NAMALWA (cell line): ENCODE results near the gene PACS1.

Experiments used
- DNase-seq: peaks from one replicate; pipeline ENCODE4 v3.0.0-alpha.2; 2015; ENCODE audit warnings: low spot score

Gene PACS1

GRCh38 chr11:66184728-66185127 is 114.7 kb downstream of the PACS1 start:
- DNase-seq: no peak

DNA sequence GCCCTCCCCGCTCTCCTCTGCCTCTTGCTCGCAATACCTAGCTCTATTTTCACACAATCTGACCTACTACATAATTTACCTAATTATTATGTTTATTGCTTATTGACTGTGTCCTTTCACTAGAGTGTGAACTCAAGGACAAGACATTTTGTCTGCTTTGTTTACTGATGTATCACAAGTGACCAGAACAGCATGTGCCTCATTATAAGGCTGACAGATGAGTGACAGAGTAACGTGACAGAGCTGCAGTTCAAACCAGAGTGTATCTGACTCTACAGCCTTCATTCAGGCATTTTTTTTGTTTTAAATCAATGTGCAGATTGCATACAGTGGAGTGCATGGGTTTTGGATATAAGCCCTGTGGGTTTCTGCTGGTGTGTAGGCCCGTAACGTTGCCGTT is 116.4 kb downstream of the PACS1 start:
- no peak for DNase-seq

DNA sequence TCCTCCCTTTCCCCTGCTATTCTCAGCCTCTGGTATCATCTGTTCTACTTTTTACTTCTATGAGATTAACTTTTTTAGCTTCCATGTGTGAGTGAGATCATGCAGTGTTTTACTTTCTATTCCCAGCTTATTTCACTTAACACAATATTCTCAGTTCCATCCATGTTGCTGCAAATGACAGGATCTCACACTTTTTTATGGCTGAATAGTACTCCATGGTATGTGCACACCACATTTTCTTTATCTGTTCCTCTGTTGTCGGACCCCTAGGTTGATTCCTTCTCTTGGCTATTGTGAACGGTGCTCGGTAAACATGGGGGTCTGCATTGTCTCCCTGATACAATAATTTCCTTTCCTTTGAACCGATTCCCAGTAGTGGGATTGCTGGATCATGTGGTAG is 117.4 kb downstream of the PACS1 start:
- no peak for DNase-seq

- DNase-seq: no peak
These were observed 118.5 kb downstream of the PACS1 start for GRCh38 chr11:66188580-66188979.

DNA sequence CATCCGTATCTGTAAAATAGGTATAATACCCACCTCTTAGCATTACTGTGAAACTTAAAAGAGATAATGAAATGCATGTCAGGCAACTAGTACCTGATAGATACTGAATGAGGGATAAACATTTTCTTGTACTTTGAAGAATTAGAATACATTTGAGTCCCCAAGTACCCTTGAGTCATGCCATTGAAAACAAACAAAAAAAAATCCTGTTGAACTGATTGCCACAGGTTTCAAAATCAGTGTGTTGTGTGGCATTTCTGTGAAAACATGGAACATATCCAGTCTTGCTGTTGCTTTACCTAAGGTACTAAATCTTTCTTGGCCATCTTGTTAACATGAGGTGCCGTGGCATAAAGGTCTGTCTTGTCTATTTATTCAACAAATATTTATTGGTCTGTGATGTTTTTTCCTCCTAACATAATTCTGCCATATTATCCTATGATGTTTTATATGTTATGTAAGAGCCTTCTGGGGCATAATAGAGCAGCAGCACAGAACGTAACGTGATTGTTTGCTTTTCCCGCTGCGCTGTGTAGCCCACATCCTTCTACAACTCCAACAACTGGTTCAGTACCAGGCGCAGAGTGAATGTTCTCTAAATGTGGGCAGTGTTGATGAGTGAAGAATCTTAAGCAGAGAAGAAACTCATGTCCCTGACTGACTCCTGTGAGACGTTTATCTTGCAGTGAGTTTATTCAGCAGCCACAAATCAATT is 119.1 kb downstream of the PACS1 start:
- DNase-seq: no peak

- no peak for DNase-seq
These were observed 120.7 kb downstream of the PACS1 start for GRCh38 chr11:66190786-66191185.

- DNase-seq: no peak
These were observed 122.2 kb downstream of the PACS1 start for GRCh38 chr11:66192181-66192863.

DNA sequence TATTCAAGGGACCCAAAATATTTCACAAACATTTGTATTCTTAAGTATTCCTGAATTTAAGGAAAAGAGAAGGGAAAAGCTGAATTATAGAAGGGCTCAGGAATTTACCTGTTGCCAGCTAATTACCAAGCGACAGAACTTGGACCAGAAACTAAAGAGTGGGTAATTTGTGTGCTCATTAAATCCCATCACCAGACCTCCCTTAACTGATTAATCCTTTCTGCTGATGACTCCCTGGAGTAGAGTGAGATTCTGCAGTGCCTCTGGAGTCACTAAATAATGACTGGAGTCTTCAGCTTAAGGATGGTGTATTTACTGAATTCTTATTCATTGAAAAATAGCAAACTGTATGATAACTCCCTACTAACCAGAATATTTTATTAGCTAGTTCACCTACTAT is 124.3 kb downstream of the PACS1 start:
- DNase-seq: no peak

DNA sequence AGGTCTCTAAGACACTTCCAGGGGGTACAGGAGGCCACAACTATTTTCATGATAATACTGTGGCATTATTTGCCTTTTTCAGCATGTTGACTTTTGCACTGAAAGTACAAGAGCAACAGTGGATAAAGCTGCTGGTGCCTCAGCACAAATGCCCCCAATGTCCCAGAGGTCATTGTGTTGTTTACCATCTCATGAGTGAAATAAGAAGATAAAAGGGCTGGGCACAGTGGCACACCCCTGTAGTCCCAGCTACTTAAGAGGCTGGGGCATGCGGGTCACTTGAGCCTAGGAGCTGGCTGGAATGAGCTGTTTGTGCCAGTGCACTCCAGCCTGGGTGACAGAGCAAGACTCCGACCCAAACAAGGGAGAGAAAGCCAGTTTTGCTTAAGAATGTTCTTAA is 125.8 kb downstream of the PACS1 start:
- DNase-seq: no peak

DNA sequence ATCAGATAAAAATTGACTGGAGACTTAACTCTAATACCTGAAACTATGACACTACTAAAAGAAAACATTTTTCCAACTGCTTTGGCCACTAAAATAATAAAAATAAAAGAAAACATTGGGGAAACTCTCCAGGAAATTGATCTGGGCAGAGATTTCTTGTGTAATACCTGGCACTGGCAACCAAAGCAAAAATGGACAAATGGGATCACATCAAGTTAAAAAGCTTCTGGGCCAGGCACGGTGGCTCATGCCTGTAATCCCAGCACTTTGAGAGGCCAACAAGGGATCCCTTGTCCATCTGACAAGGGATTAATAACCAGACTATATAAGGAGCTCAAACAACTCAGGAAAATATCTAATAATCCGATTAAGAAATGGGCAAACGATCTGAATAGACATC is 133.8 kb downstream of the PACS1 start:
- DNase-seq: no peak

DNA sequence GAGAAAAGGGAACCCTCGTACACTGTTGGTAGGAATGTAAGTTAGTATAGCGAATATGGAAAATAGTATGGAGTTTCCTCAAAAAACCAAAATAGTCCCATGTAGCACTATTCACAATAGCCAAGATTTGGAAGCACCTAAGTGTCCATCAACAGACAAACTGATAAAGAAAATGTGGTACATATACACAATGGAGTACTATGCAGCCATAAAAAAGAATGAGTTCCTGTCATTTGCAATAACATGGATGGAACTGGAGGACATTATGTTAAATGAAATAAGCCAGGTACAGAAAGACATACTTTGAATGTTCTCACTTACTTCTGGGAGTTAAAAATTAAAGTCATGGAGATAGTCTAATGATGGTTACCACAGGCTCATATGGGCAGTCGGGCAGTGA is 134.3 kb downstream of the PACS1 start:
- DNase-seq: no peak

DNA sequence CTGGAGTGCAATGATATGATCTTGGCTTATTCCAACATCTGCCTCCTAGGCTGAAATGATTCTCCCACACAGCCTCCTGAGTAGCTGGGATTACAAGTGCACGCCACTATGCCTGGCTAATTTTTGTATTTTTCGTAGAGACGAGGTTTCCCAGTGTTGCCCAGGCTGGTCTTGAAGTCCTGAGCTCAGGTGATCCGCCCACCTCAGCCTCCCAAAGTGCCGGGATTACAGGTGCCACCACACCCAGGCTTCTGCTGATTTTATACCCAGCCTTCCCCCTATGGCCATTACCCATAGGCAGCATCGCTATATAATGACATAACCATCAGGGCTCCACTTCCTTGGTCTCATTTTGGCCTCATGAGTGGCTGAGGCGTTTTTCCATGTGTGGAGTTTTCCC is 137.7 kb downstream of the PACS1 start:
- no peak for DNase-seq

DNA sequence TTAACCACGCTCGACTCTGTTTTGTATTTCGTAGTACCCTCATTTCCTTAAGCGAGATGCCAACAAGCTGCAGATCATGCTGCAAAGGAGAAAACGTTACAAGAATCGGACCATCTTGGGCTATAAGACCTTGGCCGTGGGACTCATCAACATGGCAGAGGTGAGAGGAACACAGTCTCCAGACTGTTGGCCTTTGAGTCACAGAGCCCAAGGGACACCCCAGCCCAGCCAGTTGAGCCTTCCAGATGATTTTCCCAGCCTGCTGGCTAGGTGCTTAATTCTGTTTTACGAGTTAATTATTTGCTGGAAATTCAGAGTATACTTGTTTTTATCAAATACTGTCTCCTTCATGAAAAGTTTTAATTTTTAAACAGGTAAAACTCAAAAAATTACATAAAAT is 141.0 kb downstream of the PACS1 start:
- no peak for DNase-seq

- no peak for DNase-seq
These were observed 146.8 kb downstream of the PACS1 start for GRCh38 chr11:66216911-66217310.

DNA sequence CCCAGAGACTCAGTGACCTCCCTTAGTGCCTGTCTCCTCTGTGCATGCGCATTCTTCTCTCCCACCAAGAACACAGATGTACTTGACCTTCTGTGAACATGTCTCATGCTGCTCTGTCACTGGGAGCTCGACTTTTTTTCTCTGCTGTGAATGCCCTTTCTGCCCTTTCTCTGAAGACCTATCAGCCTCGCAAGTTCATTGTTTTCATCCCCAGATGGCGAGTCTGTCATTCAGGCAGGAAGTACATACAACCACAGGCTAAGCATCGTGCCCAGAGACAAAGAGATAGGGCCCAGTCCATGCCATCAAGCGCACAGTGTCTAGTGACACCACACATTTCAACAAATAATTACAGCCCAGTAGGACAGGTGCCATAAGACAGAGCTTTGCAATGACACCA is 148.0 kb downstream of the PACS1 start:
- no peak for DNase-seq

DNA sequence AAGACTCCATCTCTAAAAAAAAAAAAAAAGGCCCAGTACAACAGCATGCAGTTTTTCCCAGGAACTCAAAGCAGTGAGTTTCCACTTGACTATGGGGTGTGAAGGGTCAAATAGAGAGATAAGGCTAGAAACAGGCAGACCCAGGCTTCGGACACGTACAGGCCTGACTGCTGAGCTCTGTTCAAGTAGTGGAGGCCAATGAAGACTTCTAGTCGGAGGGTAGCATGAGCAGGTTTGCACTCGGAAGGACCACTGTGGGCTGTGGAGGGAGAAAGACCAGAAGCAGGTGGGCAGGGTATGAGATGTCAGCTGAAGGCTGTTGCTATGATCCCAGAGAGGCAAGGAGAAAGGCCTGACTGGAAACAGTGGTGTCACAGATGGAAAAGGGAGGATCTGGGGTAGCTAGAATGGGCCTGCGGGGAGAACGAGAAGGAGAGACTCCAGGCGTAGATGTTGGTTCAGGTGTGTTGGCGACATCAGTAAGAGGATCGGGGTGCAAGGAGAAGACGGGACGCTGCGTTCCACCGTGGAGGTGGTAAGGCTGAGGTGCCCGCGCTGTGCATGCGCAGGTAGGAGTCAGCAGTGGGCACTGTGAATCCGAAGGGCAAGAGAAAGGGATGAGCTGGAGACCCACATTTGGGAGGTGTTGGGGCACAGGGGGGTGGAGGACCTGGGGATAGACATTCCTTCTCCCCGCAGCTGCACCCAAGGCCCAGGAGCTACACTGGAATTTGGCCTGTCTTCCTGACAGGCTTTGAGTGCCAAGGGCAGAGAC is 149.0 kb downstream of the PACS1 start:
- DNase-seq: no peak

DNA sequence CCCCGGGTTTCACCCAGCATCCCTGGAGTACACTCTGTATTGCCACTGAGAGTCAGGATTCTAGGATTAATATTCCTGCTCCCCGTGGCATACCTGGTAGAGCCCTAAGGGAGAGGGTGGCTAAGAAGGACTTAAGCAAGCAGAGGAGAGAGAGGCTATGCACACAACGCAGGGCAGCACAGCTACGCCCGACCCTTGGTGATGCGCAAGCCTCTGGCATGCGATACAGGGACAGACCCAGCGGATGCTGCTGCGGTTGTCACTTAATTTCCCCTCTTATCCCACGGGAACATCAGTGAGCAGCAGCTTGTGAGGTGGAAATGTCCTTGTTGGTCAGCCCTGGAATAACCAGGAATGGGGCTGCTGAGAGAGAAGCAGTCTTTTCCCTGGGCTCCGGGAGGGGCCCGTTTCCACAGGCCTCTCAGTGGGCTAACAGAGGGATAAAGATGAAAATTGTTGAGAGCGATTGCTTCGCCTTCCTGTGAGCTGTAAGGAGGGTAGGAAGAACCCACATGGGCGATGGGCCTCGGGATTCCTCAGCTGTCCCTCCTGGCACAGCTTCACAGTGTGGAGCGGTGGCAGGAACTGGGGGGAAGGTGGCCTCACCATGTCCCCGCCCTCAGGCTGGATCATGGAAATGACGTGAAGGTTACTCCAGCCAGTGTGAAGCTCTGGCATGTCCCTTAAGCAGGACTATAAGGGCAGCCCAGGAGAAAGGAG is 149.9 kb downstream of the PACS1 start:
- DNase-seq: no peak

GRCh38 chr11:66220566-66220935 is 150.5 kb downstream of the PACS1 start:
- DNase-seq: no peak

DNA sequence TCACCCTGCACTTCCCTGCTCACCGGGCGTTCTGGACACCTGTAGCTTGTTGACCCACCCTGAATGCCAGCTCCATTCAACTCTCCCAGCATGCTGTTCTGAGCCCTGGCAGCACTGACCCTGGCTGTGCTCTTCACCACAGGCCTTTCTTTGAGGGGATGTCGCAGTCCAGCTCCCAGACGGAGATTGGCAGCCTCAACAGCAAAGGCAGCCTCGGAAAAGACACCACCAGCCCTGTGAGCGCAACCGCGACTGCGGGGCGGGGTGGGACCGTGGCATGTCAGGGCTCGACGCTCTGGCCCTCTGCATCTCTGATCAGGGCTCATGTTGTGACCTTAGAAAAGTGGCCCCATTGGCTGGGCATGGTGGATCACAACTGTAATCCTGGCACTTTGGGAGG is 150.9 kb downstream of the PACS1 start:
- no peak for DNase-seq

GRCh38 chr11:66221726-66222236 is 151.7 kb downstream of the PACS1 start:
- DNase-seq: peak; percentile 23

DNA sequence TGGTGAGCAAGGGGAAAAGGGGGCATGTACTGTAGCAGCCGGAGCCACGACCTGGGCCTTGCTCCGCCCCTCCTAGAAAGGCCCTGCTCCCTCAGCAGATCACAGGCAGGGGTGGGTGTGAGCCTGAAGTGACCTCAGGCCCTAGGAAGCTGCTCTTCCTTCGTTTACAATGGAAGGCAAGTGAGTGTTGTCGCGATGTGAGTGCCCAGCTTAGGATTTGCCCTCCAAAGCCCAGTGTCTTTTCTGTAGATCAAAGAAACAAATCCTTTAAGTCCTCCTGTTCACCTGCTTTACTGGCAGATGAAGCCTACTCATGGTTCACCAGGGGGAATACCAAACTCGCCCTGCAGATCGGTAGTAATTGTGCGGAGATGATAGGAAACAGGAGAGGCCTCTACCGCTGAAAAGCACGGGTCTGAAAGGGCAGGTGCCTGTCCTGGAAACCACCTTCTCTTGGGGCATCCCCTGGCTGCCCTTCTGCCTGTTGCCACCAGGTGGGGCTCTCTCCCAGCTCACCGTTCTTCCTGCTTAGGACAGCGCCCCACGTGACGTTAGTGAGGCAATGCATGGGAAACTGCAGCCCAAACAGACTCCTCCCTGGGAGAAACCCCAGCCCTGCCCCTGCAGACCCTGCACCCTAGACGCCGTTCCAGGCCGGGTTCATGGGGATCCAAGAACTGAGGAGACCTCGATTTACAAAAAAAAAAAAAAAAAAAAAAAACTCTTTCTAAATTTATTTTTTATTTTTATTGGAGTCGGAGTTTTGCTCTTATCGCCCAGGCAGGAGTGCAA is 152.5 kb downstream of the PACS1 start:
- peak; percentile 97 for DNase-seq
